ENCODE measurements around the gene HHAT.

HHAT gene

DNA sequence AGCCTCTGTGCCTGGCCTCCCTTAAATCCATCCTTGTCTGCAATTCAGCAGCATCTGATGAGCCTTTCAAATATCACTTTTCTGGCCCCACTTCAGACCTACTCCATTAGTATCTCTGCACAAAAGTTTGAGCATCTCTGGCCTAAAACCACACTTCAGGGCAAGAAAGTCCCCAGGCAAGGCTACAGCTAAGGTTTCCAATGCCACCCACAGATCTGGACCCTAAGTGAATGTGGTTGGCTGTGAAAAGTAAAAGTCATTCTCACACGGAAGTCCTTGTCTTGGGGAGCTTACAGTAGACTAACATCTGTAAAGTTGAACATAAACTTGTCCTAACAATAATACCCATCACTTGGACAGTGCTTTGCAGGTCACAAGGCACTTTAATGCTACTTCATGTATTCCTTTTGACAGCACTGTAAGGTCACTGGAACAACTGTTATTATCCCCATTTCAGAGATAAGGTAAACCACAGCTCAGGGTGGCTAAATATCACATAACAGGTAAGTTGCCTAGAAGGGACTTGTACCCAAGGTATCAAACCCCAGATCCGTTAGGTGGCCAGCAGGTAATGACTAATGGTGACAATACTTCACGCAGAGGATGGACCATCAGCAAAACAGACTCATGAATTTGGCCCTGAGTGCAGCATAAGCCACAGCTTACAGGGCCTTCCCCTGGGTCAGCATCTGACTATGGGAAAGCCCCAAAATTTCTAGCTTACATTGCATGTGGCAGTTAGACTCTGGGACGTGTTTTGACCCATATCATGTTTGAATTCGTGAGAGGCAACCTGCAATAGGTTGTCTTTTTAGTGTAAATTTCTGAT, 356.0 kb downstream of the HHAT start:
- DNase-seq (ENCODE audit: low read depth in 2 of 2) = no peak

DNA sequence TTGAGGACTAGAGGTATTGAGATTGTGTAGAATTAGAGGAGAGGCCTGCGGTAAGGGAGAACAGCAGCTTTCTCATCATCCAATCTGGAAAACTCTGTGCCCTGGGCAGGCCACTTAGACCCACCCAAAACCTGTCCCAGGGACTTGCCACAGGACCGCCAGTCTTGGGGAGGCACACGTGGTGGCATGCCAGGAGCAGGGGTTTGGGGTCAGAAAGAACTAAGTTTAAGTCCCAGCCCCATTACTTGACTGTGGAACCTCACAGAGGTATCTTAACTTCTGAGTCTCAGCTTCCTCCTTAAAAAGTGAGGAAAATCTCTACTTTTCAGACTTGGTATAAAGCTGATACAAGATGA, 356.6 kb downstream of the HHAT start:
- DNase-seq (ENCODE audit: low read depth in 2 of 2) = no peak

DNA sequence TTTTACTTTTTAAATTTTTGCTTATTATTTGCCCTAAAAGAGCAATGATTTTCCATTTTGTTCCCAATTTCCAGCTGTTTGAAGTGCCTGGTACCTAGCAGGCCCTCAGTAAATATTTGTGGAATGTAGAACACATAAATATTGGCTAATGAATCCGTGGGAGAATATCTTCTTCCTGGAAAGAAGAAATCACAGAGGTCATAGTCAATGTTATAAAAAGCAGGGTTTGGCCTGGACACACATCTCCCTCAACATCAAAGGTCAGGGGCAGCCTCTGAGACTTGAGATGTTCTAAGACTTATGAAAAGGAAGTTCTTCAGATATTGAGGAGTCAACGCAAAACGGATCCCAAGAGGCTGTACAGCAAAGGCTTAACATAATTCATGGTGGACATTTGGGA, 358.1 kb downstream of the HHAT start:
- DNase-seq (ENCODE audit: low read depth in 2 of 2) = no peak

DNA sequence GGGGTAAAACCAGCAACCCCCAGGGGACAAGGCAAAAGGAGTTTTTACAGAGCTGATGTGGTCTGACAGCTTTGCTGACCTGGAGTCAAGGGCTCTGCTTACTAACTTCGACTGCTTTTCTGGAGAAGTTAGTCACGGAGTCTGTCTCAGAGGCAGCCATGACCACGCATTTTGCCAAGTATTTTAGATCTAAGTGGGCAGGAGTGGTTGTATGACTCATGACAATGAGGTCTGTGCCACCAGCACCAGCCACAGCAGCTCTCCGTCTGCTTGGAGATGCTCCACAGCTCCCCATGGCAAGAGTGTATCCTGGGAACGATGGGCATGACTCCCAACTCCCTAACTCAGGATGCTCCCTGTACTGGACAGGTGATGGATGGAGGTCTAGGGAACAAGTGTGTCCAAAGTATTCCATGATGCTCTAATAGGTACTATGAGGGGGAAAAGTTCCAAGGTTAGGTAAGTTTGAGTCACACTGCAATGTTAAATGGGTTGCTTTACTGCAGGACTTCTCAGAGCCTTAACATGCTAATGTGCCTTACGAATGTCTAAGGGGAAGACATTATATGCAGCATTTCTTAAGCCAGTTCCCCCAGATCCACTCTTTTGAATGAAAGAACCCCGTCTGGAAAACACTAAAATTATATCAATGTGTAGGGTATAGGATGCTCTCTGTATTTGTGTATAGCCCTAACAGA, 359.0 kb downstream of the HHAT start:
- no peak for DNase-seq (ENCODE audit: low read depth in 2 of 2)

DNA sequence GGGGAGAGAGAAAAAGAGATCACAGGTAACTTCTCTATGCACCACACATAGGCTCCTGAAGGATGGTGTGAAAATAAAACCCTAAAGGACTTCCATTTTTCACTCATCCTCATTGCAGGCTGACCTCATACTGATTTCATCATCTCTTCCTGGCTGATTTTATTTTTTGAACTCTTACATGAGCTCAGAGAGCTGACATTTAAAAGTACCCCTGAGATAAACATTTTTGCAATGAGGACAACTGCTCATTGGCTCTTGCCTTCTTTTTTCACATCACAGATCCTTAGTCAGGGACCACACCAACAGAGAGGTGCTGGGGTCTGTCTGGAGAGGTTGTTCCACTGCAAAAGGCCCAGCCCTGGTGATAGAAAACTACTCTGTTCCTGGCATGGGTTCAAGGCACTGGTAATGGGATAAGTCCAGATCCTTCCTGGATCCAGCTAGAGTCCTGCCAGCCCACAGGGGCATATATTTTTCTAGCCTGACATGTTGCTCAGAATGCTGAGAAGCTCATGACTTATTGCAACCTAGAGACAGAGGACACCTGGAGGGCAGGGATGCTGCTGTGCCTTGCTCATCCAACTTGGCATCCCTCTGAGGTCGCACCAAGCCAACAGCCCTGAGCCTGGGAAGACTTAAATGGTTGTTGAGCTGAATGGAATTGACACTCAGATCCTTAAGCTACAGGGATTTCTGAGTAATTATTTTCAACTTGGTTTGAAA, 360.0 kb downstream of the HHAT start:
- no peak for DNase-seq (ENCODE audit: low read depth in 2 of 2)

DNA sequence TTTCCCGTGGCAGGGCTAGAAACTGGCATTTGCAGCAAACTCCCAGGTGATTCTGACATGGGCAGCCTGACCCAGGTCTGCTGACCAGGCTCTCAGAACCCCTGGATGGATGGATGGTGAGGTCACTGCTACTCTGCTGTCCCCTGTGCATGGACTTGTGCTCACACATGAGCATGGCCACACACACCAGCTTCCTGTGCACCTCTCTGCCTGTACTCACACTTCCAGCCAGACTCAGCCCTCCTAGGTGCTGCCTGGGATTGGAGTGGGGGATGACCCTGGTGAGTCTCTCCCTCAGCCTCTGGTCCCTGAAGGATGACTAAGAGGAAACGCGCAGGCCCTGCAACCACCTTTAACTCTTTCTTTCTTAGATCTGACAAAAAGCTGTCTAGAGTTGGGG, 361.1 kb downstream of the HHAT start:
- DNase-seq (ENCODE audit: low read depth in 2 of 2) = no peak

DNA sequence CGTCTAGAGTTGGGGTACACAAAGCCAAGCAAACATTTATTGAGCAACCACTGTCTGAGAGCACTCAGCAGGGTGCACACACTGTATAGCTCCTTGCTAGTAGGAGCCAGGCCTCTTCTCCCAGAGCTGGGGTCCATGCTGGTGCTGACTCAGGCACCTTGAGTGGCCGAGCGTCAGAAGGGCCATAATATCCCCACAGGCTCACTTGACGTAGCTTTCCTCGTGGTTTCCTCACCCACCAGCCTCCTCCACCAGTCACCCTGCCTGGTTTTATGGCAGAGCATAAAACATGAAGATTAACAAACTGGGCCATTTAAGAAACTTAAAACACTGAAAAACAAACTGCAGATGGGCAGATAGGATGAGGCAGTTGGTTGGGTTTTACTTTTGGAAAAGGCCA, 361.5 kb downstream of the HHAT start:
- DNase-seq (ENCODE audit: low read depth in 2 of 2) = no peak

DNA sequence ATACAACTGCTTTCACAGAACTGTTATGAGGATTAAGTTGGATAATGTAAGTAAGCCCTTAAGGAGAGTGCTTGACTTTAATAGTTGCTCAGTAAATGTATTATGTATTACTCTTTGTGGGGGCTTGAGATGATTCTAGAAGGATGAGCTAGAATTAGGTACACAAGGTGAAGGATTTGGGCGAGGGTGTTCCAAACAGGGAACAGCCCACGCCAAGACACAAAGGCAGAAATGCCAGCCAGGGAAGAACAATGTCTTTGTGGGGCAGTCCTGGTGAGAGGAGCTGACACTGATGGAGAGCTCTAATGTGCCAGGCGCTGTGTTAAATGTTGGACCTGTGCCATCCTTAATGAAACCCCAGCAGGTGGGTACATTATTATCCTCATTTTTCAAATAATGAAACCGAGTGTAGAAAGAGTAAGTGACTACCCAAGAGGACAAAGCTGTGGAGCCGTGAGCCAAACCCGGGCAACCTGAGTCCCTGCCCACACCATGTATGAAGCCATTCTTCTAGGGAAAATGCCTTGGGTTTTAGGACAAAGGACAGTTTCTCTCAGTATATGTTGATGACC, 362.4 kb downstream of the HHAT start:
- DNase-seq (ENCODE audit: low read depth in 2 of 2) = no peak

DNA sequence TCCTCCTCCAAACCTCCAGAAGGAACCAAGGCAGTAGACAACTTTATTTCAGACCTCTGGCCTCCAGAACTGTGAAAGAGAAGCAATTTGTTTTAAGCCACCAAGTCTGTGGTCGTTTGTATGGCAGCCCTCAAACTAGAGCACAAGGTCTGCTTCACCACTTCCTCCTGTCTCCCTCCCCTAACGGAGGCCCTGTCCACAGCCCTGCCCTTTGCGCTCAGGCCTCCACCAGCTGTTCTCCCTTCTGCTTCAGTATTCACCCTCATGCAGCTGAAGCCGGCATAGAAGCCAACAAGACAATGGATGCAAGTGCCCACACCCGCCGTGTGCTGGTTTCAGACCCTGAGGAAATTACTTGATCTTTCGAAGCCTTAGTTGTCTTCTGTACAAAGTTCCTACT, 364.1 kb downstream of the HHAT start:
- DNase-seq (ENCODE audit: low read depth in 2 of 2) = no peak

DNA sequence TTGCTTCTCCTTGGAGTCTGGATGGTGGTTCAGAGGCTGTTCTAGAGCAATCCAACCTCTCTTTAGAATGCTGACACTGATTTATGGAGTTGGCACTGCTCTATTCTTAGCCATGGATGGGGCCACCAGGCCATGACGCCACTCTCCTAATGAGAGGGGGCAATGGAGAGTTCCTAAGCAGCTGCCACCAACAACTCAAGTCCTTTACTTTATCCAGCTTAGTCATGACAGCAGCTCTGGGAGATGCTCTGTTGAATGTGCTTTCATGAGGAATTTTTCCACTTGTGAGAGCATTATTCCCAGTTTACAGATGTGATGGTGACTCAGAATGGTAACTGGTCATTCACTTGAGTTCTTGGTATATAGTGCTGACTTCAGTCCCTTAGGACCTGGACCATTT, 366.3 kb downstream of the HHAT start:
- DNase-seq (ENCODE audit: low read depth in 2 of 2) = no peak

DNA sequence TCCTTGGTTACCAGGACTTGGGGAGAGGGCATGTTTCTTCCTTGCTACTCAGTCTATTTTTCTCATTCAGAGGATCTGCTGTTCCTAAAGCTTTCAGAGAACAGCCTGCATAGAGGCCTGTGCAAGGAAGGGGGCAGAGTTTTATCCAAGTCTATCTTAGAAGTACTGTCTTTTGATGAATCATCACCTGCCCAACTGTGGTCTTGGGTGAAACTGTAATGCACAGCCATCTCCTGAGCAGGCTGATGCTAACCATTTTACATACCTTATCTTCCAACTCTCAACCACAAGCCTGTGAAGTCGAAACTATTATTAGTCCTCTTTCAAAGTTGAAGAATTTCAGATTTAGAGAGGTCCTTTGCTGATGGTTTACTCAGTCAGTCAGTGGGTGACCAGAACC, 368.0 kb downstream of the HHAT start:
- DNase-seq (ENCODE audit: low read depth in 2 of 2) = no peak

DNA sequence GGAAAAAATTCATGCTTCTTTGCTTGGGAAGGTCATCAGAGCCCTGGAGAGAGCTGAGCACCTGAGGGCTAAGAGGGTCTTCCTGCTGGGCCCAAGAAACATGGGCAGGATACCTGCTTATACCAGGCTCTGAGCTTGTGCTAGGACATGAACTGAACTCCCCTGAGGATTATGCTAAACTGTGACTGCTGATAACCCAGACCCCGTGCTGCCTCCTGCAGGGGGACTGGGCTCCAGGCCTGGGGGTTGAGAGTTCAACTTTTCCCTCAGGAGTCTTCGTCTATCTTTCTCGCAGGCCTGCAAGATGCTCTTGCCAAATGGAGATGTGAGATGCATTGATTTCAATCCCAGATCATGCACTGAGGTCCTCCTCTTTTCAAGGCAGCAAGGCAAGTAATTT, 368.5 kb downstream of the HHAT start:
- DNase-seq (ENCODE audit: low read depth in 2 of 2) = no peak

DNA sequence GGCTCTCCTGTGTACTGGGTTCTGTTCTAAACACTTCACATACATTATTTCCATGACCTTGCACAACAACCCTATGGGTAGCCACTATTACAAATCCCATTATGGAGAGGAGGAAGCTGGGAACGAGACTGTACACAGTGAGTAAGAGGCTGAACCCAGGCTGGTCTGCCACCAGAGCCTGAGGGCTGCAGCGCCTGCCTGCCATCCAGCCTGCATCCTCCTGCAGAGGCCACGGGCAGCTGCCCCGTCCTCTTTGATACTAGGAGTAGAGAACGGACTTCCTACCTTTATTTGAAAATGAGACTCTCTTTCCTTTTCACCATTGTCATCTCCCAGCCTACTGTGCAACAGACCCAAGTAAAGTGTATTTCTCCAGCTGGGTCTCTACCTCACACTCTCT, 370.0 kb downstream of the HHAT start:
- no peak for DNase-seq (ENCODE audit: low read depth in 2 of 2)

DNA sequence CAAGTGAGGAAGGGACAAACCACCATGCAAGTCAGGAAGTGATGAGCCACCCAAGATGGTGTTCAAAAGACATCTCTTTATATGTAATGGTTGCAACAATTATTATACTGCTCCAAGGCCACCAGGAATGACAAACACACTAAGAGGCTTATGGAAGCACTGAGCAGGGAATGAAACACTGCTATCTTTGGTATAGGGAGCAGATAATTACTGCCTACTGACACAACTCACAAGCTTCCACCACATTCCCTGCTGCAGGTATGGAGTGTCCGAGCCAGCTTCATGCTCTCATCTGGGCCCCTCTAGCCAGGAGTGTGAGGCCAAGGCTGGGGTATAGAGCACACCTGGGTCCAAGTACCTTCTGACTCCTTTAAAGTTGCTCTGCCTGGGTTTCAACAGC, 371.4 kb downstream of the HHAT start:
- DNase-seq (ENCODE audit: low read depth in 2 of 2) = no peak

DNA sequence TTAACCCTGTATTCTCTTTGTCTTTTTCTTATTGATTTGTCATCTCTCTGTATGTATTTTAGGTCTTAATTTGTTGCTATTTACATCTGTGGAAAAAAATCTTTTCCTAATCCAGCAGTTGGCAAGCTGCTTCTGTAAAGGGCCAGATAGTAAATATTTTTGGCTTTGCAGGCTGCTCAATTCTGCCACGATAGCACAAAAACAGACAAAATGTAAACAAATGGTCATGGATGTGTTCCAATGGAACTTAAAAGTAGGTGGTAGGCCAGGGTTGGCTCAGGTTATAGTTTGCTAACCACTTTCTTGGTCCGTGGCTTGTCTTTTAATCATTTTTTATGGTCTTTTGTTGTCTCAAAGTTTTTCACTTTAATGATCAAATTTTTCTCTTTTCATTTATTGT, 371.8 kb downstream of the HHAT start:
- no peak for DNase-seq (ENCODE audit: low read depth in 2 of 2)

DNA sequence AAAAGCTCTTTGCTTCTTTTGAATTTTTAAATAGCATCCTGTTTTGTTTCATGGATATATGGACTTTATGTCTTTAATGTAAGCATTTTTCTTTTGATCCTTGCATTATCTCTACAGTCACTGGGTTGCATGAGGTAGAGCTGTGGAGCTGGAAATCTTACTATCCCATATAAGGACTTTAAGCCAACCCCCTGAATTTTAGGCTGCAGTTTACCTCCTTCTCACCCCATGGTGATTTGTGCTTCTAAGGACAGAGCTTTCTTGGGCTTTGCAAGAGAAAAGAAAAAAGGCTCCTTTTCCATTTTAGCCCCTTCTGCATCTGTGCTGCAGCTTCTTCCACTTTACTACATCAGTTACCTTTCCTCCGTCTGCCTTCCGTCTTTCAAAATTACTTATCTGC, 373.8 kb downstream of the HHAT start:
- DNase-seq (ENCODE audit: low read depth in 2 of 2) = no peak

DNA sequence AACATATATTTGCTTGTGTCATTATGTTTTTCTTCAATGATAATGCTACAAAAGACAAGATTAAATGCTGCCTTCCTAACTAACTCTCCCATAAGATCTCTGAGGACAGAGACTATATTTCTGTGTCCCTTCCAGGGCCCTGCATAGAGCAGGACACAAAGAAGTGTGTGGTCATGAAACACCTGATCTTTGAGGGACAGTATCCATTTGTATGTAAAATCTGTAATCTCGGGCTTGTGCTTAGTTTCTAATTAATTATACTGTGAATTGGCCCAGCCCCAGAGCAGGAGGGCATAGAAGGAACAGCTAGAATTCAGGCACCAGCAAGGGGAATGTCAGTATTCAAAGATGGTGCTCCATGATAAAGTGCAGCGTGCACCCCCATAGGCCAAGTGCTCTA, 374.9 kb downstream of the HHAT start:
- DNase-seq (ENCODE audit: low read depth in 2 of 2) = no peak

DNA sequence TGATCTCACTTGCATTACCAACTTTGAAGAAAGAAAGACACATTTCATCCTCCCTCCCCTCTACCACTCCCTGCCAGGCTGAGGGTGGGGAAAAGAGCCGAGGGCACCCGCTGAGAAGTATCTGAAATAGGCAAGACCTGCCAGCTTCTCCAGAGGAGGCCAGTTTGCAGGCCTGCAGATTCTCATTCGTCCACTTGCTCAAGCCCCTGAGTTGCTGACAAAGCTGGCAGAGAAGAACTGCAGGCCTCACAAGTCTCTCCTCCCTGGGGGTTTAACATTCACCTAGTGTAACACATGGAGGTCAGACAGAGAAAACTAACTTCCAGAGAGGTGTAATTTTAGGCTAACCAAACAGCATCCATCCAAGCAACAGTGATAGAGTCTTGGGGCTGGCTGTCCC, 376.4 kb downstream of the HHAT start:
- DNase-seq (ENCODE audit: low read depth in 2 of 2) = no peak

DNA sequence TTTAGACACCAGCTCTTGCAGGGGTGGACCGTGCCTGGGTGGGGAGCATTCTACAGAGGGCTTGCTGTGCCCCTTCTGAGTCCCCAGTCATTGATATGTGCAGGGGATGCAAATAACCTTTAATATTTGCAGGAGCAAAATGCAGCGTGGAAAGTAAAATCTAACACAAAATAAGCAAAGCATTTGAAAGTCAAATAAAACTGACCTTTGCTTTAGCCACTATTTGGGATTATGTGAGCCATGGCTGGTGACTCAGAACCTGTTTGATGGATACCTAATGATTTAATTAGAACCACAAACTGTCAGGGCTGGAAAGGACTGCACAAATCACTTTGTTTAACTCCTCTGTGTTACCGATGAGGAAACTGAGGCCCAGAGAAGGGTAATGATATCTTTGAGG, 377.5 kb downstream of the HHAT start:
- DNase-seq (ENCODE audit: low read depth in 2 of 2) = no peak

DNA sequence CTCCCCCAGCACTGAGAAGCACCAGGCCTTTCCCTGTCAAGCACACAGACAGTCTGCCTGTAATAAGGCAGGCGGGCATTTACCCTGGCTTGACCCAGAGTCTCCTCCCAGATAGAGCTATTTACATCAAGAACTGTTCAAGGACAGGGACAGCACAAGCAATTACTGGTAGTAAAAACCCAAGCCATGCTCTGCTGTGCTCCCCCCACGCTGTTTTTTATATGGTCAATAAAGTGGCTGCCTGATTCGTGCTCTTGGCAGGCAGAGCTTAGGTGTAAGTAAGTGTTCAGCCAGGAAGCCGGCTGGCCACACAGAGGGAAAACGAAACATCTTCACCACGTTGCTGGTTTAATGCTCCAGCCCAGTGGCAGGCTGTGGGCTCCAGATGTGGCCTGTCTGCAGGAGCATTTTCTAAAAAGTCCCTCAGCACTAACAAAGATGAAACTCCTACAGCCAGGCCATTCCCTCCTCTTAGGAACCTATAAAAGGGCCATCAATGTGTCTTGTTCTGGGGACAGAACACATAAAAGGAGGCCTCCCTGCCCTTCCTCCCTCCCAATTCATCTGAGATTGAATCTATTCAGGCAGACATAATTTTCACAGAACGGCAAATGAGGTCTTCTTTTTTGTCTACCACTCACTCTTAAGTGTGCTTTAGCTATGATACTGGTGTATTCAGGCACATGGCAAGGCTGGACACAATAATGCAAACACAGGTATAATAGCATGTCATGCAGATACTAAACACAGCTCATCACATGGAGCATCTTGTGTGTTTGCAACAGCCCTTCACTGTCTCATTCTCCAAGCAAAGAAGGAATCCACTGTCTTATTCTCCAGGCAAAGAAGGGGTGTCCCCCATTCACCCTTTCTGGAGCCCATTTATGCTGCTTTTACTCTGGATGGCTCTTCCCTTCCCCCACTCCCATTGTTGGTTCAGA, 378.9 kb downstream of the HHAT start:
- no peak for DNase-seq (ENCODE audit: low read depth in 2 of 2)

DNA sequence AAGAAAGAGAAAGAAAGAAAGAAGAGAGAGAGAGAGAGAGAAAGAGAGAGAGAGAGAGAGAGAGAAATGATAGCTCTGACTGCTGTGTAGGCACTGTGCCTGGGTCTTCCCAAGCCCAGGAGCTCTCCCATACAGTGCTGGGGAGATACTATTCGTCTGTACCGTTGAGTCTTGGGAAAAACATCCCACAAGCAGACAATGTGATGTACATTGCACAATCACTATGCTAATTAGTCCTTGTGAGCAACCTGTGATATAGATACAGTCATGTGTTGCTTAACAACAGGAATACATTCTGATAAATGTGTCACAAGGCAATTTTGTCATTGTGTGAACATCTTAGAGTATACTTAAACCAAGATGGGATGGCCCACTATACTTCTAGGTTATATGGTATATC, 381.0 kb downstream of the HHAT start:
- no peak for DNase-seq (ENCODE audit: low read depth in 2 of 2)

All from stimulated activated CD4-positive, alpha-beta T cell treated with anti-CD3 and anti-CD28 coated beads, Interleukin-15, amount 100 ng/mL, for 48 hours (primary cell).